GM12875 (cell line): ENCODE measurements around the gene B3GNT3.

ENCODE experiments used
- H3K4me3 ChIP-seq: one replicate; pipeline ENCODE4 v1.5.1; 2011; ENCODE audit warnings: low read depth, low read length, control low read depth
- TF ChIP-seq, protein P1 (sequence below): IDR thresholded peaks from 2 replicates; pipeline ENCODE4 v1.5.1; 2011; ENCODE audit warnings: low read depth, mild to moderate bottlenecking, control low read depth, inconsistent platforms, low read length, moderate library complexity, borderline replicate concordance; ENCODE audit not compliant: insufficient read depth

B3GNT3 gene

DNA sequence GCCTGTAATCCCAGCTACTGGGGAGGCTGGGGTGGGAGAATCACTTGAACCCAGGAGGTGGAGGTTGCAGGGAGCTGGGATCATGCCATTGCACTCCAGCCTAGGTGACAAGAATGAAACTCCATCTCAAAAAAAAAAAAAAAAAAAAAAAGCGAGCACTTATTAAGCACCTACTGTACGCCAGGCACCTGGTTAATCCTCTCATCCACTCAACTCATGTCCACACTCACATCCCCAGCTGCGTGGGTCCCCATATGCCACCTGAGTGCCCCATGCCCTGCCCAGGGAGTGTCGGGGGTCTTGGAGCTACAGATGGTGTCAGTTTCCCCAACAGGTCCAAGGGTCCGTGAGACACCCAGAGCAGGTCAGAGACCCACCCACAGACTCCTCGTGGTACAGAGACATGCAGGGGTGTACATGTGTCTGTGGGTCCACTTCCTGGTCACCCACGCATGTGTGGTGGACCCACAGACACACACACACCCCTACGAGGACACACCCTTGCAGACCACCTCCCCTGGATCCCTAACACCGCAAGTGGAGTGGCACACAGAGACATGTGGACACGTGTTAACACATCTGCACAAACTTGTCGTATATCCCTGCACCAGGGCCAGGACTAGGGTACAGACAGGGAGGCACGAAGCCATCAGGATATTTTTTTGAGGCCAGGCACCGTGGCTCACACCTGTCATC is 22.9 kb downstream of the B3GNT3 start:
- TF ChIP-seq, protein P1, sequence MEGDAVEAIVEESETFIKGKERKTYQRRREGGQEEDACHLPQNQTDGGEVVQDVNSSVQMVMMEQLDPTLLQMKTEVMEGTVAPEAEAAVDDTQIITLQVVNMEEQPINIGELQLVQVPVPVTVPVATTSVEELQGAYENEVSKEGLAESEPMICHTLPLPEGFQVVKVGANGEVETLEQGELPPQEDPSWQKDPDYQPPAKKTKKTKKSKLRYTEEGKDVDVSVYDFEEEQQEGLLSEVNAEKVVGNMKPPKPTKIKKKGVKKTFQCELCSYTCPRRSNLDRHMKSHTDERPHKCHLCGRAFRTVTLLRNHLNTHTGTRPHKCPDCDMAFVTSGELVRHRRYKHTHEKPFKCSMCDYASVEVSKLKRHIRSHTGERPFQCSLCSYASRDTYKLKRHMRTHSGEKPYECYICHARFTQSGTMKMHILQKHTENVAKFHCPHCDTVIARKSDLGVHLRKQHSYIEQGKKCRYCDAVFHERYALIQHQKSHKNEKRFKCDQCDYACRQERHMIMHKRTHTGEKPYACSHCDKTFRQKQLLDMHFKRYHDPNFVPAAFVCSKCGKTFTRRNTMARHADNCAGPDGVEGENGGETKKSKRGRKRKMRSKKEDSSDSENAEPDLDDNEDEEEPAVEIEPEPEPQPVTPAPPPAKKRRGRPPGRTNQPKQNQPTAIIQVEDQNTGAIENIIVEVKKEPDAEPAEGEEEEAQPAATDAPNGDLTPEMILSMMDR, result no peak
- no peak overlapping the region for H3K4me3 ChIP-seq

- TF ChIP-seq, protein P1, result no peak
- H3K4me3 ChIP-seq, result no peak within 1 kb of the TSS
Measured at GRCh38 chr19:17821190-17821589, 26.3 kb downstream of the B3GNT3 start, which contains the start of gene INSL3. Gene INSL3 (minus strand): TSS chr19:17821519. CDS start chr19:17821506, 13 bp downstream.

DNA sequence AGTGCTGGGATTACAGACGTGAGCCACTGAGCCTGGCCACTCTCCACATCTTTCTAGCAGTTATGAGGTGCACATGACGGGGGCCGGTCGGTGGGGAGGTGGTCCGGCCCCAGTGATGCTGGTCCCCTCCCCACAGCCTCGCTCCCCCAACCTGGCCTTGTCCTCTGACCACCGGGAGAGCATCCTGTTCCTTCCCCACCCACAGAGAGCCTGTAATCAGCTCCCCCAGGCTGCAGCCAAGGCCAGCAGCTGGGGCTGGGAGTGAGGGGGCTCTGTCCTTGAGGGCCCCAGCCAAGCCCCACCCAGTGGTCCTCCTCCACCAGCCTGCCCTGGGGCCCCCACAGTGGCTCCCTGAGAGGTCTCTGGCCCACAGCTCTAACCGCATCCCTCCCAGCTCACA is 29.4 kb downstream of the B3GNT3 start:
- H3K4me3 ChIP-seq, result no peak overlapping the region
- TF ChIP-seq, protein P1, result no peak

GRCh38 chr19:17826508-17827056 is 31.6 kb downstream of the B3GNT3 start:
- TF ChIP-seq, protein P1, result no peak
- no peak overlapping the region for H3K4me3 ChIP-seq

DNA sequence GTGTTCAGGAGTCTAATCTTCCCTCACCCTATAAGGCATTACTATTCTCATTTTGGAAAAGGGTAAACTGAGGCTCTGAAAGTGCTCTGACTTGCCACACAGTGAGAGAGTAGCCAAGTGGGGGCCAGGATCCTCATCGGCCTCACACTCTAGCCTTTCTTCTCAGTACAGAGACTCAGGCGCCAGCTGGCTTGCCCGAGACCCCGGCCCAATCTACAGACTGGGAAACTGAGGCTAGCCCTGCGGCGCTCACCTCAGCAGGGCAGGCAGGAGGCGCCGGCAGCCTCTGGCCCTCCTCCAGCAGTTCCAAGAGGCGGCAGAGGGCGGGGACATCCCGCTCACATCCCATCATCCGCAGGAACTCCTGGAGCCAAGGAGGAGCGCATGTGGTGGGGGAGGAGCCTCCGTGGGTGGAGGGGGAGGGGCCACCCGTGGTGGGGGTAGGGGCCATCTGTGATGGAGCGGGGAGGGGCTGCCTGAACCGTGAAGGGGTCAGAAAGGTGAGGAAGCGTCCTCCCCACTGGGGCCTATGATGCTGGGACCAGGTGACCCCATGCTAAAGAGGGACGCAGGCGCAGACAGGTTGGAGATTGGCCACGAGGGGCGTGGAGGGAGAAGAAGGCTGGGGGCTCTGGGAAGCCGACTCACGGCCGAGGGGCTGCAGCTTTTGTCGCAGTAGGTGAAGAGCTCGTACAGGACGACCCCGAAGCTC is 35.1 kb downstream of the B3GNT3 start:
- H3K4me3 ChIP-seq, result no peak overlapping the region
- TF ChIP-seq, protein P1, result no peak

- TF ChIP-seq, protein P1, result no peak
- H3K4me3 ChIP-seq, result no peak overlapping the region
Measured at GRCh38 chr19:17830567-17831418, 35.9 kb downstream of the B3GNT3 start.
